Right kidney (tissue), 1 donor: ENCODE data around the gene TMEM43.
"Not testable (repeated sequence)": the region's sequence is repeated elsewhere in the genome, so short reads cannot be mapped to it uniquely, and the experiment has no call there.

ENCODE experiments used
- DNase-seq: peaks from one replicate; pipeline ENCODE4 v3.0.0-alpha.2; 2016

The TMEM43 gene

DNA sequence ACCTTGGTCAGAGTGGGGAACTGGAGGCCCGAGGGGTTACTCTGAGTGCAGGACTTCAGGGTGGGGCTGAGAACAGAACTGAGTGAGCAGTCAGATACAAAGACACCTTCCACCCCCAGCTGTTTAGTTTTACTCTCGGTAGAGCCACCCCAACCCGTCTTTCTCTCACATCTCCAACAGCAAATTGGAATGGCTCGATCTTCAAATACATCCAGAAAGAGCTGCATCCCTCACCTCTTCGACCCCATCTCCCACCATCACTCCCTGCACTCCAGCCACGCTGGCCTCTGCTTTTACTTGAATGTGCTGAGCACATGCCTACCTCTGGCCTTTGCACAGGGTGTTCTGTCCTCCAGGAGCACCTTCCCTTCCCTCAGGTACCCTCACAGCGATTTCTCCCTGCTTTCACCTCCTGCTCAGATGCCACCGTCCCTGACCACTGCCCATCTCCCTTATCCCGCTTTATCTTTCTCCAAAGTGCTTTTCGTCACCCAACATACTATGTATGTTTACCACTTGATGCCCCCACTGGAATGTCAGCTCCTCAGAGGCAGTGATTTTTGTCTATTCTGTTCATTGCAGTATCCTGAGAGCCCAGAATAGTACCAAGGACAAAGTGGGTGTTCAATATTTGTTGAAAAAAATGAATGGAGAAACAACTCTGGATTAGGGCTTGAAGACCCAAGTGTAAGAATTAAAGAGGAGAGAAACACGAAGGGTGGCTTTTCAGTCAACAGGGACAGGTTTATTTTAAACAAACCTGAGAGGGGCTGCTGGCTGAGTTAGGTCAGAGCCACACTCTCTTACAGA, 4.5 kb upstream of the TMEM43 start:
- no peak for DNase-seq

GRCh38 chr3:14120921-14121448, 3.9 kb upstream of the TMEM43 start:
- DNase-seq: not testable (repeated sequence)

DNA sequence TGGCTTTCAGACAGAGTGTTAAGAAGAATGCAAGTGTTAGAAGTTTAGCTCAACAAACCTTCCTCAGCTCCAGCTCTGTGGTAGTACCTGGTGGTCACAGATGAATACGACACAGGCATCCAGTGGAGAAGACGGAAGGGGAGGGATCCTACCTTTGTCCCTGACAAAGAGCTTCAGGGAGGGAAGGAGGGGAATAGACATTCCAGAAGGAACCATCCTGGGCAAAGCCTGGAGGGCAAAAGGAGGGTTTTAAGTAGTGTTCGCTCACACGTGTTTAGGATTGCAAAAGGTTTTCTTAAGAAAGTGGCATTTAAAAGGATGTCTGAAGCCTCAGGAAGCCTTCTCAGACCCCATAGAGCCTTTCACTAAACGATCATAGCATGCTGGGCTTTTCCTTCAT, 3.0 kb upstream of the TMEM43 start:
- DNase-seq: no peak

- DNase-seq: no peak
Measured at GRCh38 chr3:14122301-14122700, 2.6 kb upstream of the TMEM43 start.

GRCh38 chr3:14123308-14124222, 1.3 kb upstream of the TMEM43 start:
- DNase-seq: peak; percentile 39

DNA sequence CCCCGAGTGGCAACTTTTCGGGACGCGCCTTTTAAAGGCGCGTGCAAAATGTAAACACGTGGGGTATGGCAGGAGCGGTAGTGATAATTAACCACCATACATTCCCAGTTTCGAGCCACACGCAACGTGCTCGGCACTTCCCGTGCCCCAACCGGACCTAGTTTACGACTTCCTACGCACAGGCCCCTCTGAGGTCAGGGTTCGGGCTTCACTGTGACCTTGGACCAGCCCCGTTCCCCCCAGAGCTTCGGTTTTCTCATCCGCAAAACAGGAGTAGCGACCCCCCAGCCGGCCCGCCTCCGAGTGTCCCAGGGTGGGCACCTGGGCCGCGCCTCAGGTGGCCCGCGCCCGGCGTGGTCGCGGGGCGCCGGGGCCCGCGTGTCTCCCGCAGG, 633 bp upstream of the TMEM43 start:
- no peak for DNase-seq

- DNase-seq: peak; percentile 95
Measured at GRCh38 chr3:14125193-14126016, 553 bp downstream of the TMEM43 start.

DNA sequence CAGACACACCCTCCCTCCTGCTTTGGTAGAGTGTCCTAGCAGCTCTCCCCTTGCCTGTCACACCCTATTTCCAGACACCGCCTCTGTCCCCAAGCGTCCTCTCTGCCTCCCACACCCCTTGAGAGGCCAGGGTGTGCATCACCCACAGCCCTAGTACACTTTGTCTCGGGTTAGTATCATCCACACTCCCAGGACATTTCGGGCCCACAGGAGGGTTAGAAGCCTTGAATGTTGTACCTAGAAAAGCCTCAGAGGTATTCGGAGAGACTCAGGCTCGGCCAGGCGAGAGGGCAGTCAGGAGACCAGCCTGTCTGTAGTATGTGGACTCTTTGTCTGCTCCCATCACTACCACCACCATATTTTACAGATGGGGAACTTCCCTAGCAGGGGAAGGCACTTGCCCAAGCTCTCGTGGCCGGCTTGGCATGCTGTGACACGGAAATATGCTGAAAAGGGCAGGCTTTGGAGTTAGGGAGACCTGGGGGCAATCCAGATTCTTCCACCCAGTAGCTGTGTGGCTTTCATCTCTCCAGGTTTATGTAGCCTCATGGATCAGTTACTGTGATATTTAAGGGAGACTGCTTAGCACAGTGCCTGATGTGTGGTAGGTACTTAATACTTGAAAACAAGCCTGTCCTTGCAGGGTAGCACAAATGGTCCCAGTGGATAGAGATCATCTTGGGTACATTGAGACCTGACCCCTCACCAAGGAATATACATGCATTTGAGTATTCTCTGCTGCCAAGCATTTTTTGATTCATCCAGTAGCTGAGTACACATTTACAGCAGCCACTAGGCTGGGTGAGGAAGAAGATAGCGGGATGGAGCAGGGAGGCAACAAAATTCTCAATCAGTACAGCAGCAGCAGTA, 1.4 kb downstream of the TMEM43 start:
- DNase-seq: no peak

DNA sequence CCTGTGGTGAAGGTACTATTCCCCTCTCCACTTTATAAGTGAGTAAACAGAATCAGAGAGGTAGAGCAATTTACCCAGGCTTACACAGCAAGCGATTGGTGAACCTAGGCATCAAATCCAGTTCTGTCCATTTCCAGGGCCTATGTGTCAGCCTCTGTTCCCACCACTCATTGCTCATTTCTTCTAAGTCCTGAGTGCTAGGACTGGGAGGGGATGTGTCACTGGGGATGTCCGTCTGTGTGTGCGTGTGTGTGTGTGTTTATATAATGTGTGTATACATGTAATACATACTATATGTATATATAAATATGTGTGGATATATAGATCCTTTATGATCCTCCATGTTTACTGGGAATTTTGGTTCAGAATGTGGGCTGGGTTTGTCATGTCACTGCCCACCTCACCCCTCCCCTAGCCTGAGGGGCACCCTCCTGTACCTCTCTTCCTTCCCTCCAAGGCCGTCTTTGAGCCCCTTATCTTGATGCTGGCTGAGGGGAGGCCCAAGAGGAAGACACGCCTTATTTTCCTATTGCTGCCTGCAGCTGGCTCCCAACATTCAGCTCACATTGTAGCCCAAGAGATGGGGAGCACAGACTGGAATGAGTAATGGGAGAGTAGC, 2.1 kb downstream of the TMEM43 start:
- no peak for DNase-seq

DNA sequence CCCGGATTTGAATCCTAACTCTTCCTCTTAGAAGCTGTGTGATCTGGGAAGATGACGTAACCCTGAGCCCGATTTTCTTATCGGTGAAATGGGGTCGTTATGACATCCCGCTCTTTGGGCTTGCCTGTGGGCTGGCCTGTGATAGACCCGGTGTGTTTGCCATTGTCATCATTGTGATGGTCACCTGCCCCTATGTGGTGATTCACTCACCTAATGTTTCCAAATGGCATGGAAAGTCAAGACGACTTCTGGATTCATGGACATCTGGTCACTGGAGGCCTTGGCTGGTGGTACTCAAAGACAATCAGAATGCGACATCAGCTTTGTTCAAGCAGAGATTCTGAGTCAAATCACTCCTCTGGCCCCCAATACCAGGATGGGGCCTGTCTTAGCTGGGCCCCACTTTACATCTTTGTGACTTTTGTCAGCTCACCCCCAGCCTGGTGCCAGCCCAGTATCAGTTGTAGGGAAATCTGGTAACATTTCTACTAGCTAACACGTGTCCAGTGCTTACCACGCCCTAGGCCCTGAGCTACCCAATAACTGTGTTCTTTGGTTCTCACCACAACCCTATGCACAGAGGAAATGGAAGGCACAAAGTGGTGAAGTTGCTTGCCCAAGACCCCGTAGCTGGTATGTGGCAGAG, 2.8 kb downstream of the TMEM43 start:
- no peak for DNase-seq

GRCh38 chr3:14128724-14129123, 3.9 kb downstream of the TMEM43 start:
- no peak for DNase-seq

DNA sequence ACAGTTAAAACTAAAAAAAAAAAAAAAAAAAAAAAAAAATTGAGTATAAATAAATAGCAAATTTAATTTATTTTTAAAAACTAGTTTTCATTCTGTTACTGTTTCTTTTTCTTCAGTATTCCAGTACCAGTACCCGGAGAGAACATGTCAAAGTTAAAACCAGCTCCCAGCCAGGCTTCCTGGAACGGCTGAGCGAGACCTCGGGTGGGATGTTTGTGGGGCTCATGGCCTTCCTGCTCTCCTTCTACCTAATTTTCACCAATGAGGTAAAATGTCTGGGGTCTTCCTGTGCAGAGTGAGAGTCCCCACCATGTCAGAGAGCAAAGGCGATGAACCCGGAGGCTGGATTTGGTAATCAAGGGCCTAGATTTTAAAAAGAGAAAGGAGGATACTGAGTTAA, 4.4 kb downstream of the TMEM43 start:
- DNase-seq: no peak

GRCh38 chr3:14130230-14130629, 5.4 kb downstream of the TMEM43 start:
- DNase-seq: no peak

GRCh38 chr3:14130707-14131106, 5.9 kb downstream of the TMEM43 start:
- DNase-seq: no peak

GRCh38 chr3:14131134-14131533, 6.3 kb downstream of the TMEM43 start:
- DNase-seq: no peak

GRCh38 chr3:14132120-14132519, 7.3 kb downstream of the TMEM43 start:
- no peak for DNase-seq

GRCh38 chr3:14132689-14133088, 7.8 kb downstream of the TMEM43 start:
- DNase-seq: no peak

- no peak for DNase-seq
Measured at GRCh38 chr3:14133188-14133800, 8.4 kb downstream of the TMEM43 start.

- no peak for DNase-seq
Measured at GRCh38 chr3:14133876-14134275, 9.0 kb downstream of the TMEM43 start.

DNA sequence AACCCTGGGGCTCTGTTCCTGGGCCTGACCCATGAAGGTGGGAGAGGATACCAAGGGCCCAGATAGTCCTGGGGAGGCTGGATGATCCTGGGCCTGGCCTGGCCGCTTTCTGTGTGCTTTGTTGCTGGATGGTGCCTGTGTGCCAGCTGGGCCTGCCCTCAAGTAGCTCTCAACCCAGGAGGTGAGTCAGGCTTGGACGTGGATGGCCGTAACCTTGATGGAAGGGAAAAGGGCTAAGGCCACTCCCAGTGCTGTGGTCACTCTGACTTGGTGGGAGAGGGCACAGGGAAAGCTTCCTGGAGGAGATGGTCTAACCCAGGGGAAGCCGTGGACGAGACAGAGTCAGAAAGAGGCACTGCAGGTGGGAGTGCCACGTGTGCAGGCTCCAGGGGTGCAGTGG, 9.4 kb downstream of the TMEM43 start:
- DNase-seq: no peak
